ENCODE results near the gene SLC25A10.

- TF ChIP-seq CTCF (IDR thresholded peaks at IDR 0.05; ENCODE audit: poor library complexity, severe bottlenecking) (no peak), TAF1 (IDR thresholded peaks at IDR 0.05; ENCODE audit: low read depth) (no peak), EZH2 (IDR thresholded peaks at IDR 0.05; ENCODE audit: borderline replicate concordance, insufficient read depth, low read length, poor library complexity, severe bottlenecking) (no peak), EP300 (conservative IDR thresholded peaks at IDR 0.05; ENCODE audit: poor library complexity, severe bottlenecking) (no peak), REST (IDR thresholded peaks at IDR 0.05; ENCODE audit: borderline replicate concordance) (no peak), MXI1 (conservative IDR thresholded peaks at IDR 0.05; ENCODE audit: poor library complexity, severe bottlenecking) (no peak), POLR2AphosphoS5 (IDR thresholded peaks at IDR 0.05) (no peak)
These were observed 15.4 kb downstream of the SLC25A10 start for GRCh38 chr17:81727324-81728031.

All from neural cell (in vitro differentiated cells).